Right lobe of liver (tissue), 4 donors: Measurements from ENCODE around the gene TTC13.

Experiments used
- CTCF ChIP-seq, 4 donors: fragments of 200-600 bp in 3 of 4; fragments of 450-650 bp in 1 of 4; IDR thresholded peaks; one replicate each; pipeline versions ENCODE4 v1.5.1 to v1.8.0; 2016 to 2022; ENCODE audit warnings: antibody characterized with exemption in 4 of 4, mild to moderate bottlenecking in 2 of 4
- POLR2A ChIP-seq: fragments of 450-650 bp; IDR thresholded peaks from one replicate; pipeline ENCODE4 v1.6.1; 2017; ENCODE audit warnings: antibody characterized with exemption, mild to moderate bottlenecking
- donor health status: DM: no; HTN: no; CAD: no.
- donor health status: DM: no; HTN: no; CAD: no.
- donor health status: DM: no; HTN: yes; CAD: no.

- TF ChIP-seq CTCF (IDR thresholded peaks at IDR 0.05) (no peak), POLR2A (no peak)
Observed at GRCh38 chr1:230870916-230871315, 107.7 kb downstream of the TTC13 start.
